Mucosa of stomach (tissue), 1 donor: ENCODE data around the gene SINHCAF.

Experiments
- H3K27me3 ChIP-seq: one replicate; pipeline ENCODE4 v1.7.0; 2013; ENCODE audit warnings: mild to moderate bottlenecking, low read length; ENCODE audit not compliant: control insufficient read depth, insufficient read depth
- H3K36me3 ChIP-seq: one replicate; pipeline ENCODE4 v1.7.0; 2013; ENCODE audit warnings: low read length; ENCODE audit not compliant: control insufficient read depth, insufficient read depth
- H3K4me1 ChIP-seq: one replicate; pipeline ENCODE4 v1.7.0; 2013; ENCODE audit warnings: mild to moderate bottlenecking, low read length; ENCODE audit not compliant: control insufficient read depth, insufficient read depth
- H3K4me3 ChIP-seq: one replicate; pipeline ENCODE4 v1.7.0; 2013; ENCODE audit warnings: low read length
- H3K9ac ChIP-seq: one replicate; pipeline ENCODE4 v1.7.0; 2013; ENCODE audit warnings: mild to moderate bottlenecking, low read length, moderate library complexity
- H3K9me3 ChIP-seq: one replicate; pipeline ENCODE4 v1.7.0; 2013; ENCODE audit warnings: mild to moderate bottlenecking, low read length, moderate library complexity; ENCODE audit not compliant: control insufficient read depth
- donor health status: Pancreatic carcinoma.

The SINHCAF gene

GRCh38 chr12:31361730-31362114, 35.8 kb upstream of the SINHCAF start:
- Histone ChIP-seq H3K27me3 (no peaks in the 10 kb centered on the region), H3K4me3 (no peak overlapping the region), H3K36me3 (no peaks in the 10 kb centered on the region), H3K9ac (peak overlapping the region; percentile 56), H3K9me3 (no peaks in the 10 kb centered on the region), H3K4me1 (peaks cover 20% of the 10 kb centered on the region)

- Histone ChIP-seq H3K9me3 (no peaks in the 10 kb centered on the region), H3K27me3 (no peaks in the 10 kb centered on the region), H3K4me1 (peaks cover 9% of the 10 kb centered on the region), H3K9ac (peak overlapping the region; percentile 50), H3K36me3 (no peaks in the 10 kb centered on the region), H3K4me3 (no peak overlapping the region)
Observed at GRCh38 chr12:31355747-31356107, 29.8 kb upstream of the SINHCAF start.

GRCh38 chr12:31353750-31354708, 28.1 kb upstream of the SINHCAF start:
- Histone ChIP-seq H3K4me3 (no peak overlapping the region), H3K36me3 (no peaks in the 10 kb centered on the region), H3K4me1 (peaks cover 9% of the 10 kb centered on the region), H3K9me3 (no peaks in the 10 kb centered on the region), H3K27me3 (no peaks in the 10 kb centered on the region), H3K9ac (no peak overlapping the region)

- no peaks in the 10 kb centered on the region for H3K4me1 ChIP-seq
- no peak overlapping the region for H3K4me3 ChIP-seq
- H3K36me3 ChIP-seq = no peaks in the 10 kb centered on the region
- no peak overlapping the region for H3K9ac ChIP-seq
- H3K9me3 ChIP-seq = no peaks in the 10 kb centered on the region
- H3K27me3 ChIP-seq = no peaks in the 10 kb centered on the region
Observed at GRCh38 chr12:31346267-31346666, 20.3 kb upstream of the SINHCAF start.

GRCh38 chr12:31343139-31343538, 17.2 kb upstream of the SINHCAF start:
- Histone ChIP-seq H3K9ac (no peak overlapping the region), H3K4me3 (no peak overlapping the region), H3K4me1 (no peaks in the 10 kb centered on the region), H3K36me3 (no peaks in the 10 kb centered on the region), H3K9me3 (no peaks in the 10 kb centered on the region), H3K27me3 (no peaks in the 10 kb centered on the region)

GRCh38 chr12:31342286-31342685, 16.3 kb upstream of the SINHCAF start:
- no peak overlapping the region for H3K4me3 ChIP-seq
- H3K9ac ChIP-seq = no peak overlapping the region
- no peaks in the 10 kb centered on the region for H3K36me3 ChIP-seq
- H3K4me1 ChIP-seq = no peaks in the 10 kb centered on the region
- H3K27me3 ChIP-seq = no peaks in the 10 kb centered on the region
- H3K9me3 ChIP-seq = no peaks in the 10 kb centered on the region

GRCh38 chr12:31339831-31340622, 14.1 kb upstream of the SINHCAF start:
- no peak overlapping the region for H3K4me3 ChIP-seq
- H3K9ac ChIP-seq = no peak overlapping the region
- H3K36me3 ChIP-seq = no peaks in the 10 kb centered on the region
- H3K27me3 ChIP-seq = no peaks in the 10 kb centered on the region
- no peaks in the 10 kb centered on the region for H3K9me3 ChIP-seq
- H3K4me1 ChIP-seq = no peaks in the 10 kb centered on the region

- H3K9ac ChIP-seq = no peak overlapping the region
- H3K27me3 ChIP-seq = no peaks in the 10 kb centered on the region
- no peak overlapping the region for H3K4me3 ChIP-seq
- H3K36me3 ChIP-seq = no peaks in the 10 kb centered on the region
- no peaks in the 10 kb centered on the region for H3K9me3 ChIP-seq
- H3K4me1 ChIP-seq = no peaks in the 10 kb centered on the region
Observed at GRCh38 chr12:31337952-31338351, 12.0 kb upstream of the SINHCAF start.

- Histone ChIP-seq H3K4me3 (no peak overlapping the region), H3K4me1 (no peaks in the 10 kb centered on the region), H3K36me3 (no peaks in the 10 kb centered on the region), H3K27me3 (no peaks in the 10 kb centered on the region), H3K9ac (no peak overlapping the region), H3K9me3 (no peaks in the 10 kb centered on the region)
Observed at GRCh38 chr12:31331242-31331641, 5.3 kb upstream of the SINHCAF start.

GRCh38 chr12:31326736-31327659, 1.0 kb upstream of the SINHCAF start:
- Histone ChIP-seq H3K4me1 (peaks cover 8% of the 10 kb centered on the region), H3K36me3 (no peaks in the 10 kb centered on the region), H3K9me3 (no peaks in the 10 kb centered on the region), H3K4me3 (peak overlapping the region; percentile 91), H3K9ac (peak overlapping the region; percentile 85), H3K27me3 (no peaks in the 10 kb centered on the region)

- H3K9me3 ChIP-seq = no peaks in the 10 kb centered on the region
- H3K27me3 ChIP-seq = no peaks in the 10 kb centered on the region
- no peaks in the 10 kb centered on the region for H3K36me3 ChIP-seq
- H3K4me3 ChIP-seq = peak overlapping the region; percentile 91
- peak overlapping the region; percentile 85 for H3K9ac ChIP-seq
- peaks cover 8% of the 10 kb centered on the region for H3K4me1 ChIP-seq
Observed at GRCh38 chr12:31325524-31325875, 450 bp downstream of the SINHCAF start.
